ENCODE measurements around the gene FUOM.
A peak's percentile ranks its signal among the peaks of the same experiment; 100 is the strongest.

FUOM gene

DNA sequence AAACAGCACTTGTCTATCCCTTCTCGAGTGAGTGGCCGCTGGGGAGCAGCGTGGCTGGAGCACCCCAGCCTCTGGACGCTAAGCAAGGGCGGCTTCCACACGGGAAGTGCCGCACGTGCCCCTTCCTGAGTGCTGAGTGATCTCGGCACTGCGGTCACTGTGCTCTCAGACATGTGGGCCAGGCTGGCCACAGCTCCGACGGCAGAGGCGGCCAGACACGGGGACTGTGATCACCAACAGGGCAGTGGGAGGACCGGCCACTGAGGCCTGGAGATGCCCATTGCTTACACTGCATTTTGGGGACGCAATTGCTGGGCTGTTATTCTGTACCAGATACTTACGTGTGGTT is 8.3 kb upstream of the FUOM start:
- Histone ChIP-seq H3K9me3 (ENCODE audit: control insufficient read depth, insufficient read depth, low read length) (no peaks in the 10 kb centered on the region), H3K36me3 (ENCODE audit: insufficient read depth, low read length) (peaks cover 21% of the 10 kb centered on the region), H3K4me1 (ENCODE audit: insufficient read depth, low read length) (no peaks in the 10 kb centered on the region), H3K9ac (ENCODE audit: low read depth, low read length) (no peak overlapping the region)

DNA sequence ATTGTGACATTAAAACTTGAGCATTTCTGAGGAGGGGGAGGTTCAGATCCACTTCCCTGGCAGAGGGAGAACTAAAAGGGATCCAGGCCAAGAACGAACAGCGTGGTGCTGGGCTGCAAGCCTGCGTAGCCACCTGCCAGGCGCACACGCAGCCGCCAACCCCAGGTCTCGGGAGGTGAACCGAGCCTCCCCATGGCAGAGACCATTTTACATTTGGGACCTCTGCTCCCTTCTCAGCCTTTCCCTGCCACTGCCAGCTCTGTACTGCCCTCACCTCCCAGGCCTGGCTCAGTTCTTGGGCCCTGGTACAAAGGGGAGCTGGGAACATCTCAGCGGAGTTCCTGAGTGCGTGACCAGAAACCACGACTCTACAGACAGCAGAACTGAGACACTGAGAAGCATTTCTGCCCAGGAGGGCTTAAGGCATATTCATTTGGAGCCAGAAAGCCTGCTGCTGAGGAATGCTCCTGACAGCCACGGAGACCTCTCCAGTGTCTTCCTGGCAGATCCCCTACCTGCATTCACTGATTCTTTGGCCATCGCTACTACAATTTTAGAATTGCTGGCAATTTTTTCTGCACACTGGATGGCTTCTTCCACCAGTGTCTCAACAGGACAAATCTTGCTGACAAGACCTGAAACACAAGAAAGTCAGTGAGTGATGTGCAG is 7.8 kb upstream of the FUOM start:
- Histone ChIP-seq H3K9me3 (ENCODE audit: control insufficient read depth, insufficient read depth, low read length) (no peaks in the 10 kb centered on the region), H3K4me1 (ENCODE audit: insufficient read depth, low read length) (no peaks in the 10 kb centered on the region), H3K9ac (ENCODE audit: low read depth, low read length) (no peak overlapping the region), H3K36me3 (ENCODE audit: insufficient read depth, low read length) (peaks cover 21% of the 10 kb centered on the region)

DNA sequence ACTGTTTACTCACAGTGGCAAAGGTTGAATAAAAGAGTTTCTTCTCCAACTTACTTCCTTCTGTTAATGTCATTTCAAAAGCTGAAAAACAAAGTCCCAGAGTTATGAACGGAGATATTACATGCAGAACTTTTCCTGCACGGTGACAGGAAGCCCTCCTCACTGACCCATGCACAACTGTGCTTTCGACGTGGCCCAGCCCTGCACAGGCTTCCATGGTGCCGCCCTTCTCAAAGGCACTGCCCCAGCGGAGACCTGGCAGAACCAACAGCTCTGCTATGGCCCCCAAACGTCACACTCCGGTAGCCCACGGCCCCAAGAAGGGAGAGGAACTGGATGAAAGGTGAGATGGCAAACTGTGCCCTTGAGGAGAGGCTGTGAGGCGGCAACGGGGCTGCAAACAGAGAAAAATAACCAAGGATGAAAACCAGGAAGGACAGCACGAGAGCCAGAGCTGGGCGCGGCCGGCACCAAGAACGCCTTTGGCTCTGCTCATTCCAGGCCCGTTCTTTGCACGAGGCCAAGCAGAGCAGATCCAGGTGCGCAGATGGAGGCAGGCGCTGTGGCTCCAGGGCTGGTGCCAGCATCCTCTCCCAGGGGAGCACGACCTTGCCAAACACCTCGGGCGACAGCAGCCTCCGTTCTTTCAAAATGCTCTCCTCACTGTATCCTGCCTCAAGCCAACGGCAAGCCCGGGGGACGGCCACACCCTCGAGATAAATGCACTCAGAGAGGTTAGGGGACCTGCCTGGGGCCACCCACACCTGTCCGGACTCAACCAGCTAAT is 7.0 kb upstream of the FUOM start:
- Histone ChIP-seq H3K4me1 (ENCODE audit: insufficient read depth, low read length) (no peaks in the 10 kb centered on the region), H3K36me3 (ENCODE audit: insufficient read depth, low read length) (peaks cover 20% of the 10 kb centered on the region), H3K9ac (ENCODE audit: low read depth, low read length) (no peak overlapping the region), H3K9me3 (ENCODE audit: control insufficient read depth, insufficient read depth, low read length) (no peaks in the 10 kb centered on the region)

DNA sequence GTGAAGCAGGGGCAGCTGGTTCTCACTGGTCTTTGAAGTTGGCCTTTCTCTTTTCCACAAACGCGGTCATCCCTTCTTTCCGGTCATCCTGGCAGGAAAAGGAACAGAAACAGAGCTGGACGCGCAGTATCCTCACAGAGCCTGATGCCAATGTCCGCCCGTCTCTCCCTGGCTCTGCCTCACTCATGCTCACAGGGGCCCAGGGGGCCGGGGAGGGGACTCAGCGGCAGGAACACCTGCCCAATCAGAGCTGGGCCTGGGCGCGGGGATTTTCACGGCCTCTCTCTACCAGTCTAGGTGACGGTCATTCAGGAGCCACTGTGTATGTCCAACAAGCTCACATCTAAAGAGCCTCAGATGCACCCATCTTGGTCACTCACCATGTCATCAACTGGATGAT is 5.0 kb upstream of the FUOM start:
- Histone ChIP-seq H3K4me1 (ENCODE audit: insufficient read depth, low read length) (no peaks in the 10 kb centered on the region), H3K36me3 (ENCODE audit: insufficient read depth, low read length) (peaks cover 9% of the 10 kb centered on the region; the same call in 1 of the 2 replicates), H3K9ac (ENCODE audit: low read depth, low read length) (no peak overlapping the region), H3K9me3 (ENCODE audit: control insufficient read depth, insufficient read depth, low read length) (no peaks in the 10 kb centered on the region)

DNA sequence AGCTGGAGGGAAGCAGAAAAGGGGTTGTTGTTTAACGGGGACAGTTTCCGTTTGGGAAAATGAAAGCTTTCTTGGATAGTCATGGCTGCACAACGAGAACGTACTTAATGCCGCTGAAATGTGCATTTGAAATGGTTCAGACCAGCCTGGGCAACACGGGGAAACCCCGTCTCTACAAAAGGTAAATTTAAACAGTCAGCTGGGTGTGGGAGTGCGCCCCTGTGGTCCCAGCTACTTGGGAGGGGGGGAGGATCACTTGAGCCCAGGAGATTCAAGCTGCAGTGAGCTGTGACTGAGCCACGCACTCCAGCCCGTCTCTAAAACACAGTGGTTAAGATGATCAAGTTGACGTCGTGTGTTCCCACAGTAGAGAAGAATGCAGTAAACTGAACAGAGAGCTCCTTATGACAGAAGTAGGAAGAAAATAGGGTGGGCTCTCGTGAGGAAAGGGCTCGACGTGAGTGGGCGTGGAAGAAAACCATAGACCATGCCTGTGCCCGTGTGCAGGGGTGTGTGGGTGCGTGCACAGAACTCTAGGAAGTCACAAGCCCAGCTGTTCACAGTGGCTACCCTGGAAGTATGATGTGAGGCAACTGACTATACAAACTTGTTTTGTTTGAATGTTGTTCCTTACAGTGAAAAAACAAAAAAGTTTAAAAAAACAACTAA is 4.1 kb upstream of the FUOM start:
- no peak overlapping the region for H3K9ac ChIP-seq (ENCODE audit: low read depth, low read length)
- H3K4me1 ChIP-seq (ENCODE audit: insufficient read depth, low read length) = no peaks in the 10 kb centered on the region
- peaks cover 9% of the 10 kb centered on the region; the same call in 1 of the 2 replicates for H3K36me3 ChIP-seq (ENCODE audit: insufficient read depth, low read length)
- no peaks in the 10 kb centered on the region for H3K9me3 ChIP-seq (ENCODE audit: control insufficient read depth, insufficient read depth, low read length)

DNA sequence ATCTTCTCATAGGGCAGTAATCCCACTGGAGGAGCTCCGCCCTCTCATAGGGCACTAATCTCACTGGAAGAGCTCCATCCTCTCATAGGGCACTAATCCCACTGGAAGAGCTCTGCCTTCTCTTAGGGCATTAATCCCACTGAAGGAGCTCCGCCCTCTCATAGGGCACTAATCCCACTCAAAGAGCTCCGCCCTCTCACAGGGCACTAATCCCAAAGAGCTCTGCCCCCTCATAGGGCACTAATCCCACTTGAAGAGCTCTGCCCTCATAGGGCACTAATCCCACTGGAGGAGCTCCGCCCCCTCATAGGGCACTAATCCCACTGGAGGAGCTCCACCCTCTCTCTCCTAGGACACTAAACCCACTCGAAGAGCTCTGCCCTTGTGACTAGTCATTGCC is 3.4 kb upstream of the FUOM start:
- Histone ChIP-seq H3K4me1 (ENCODE audit: insufficient read depth, low read length) (no peaks in the 10 kb centered on the region), H3K9me3 (ENCODE audit: control insufficient read depth, insufficient read depth, low read length) (no peaks in the 10 kb centered on the region), H3K36me3 (ENCODE audit: insufficient read depth, low read length) (peaks cover 6% of the 10 kb centered on the region; the same call in 1 of the 2 replicates), H3K9ac (ENCODE audit: low read depth, low read length) (no peak overlapping the region)

DNA sequence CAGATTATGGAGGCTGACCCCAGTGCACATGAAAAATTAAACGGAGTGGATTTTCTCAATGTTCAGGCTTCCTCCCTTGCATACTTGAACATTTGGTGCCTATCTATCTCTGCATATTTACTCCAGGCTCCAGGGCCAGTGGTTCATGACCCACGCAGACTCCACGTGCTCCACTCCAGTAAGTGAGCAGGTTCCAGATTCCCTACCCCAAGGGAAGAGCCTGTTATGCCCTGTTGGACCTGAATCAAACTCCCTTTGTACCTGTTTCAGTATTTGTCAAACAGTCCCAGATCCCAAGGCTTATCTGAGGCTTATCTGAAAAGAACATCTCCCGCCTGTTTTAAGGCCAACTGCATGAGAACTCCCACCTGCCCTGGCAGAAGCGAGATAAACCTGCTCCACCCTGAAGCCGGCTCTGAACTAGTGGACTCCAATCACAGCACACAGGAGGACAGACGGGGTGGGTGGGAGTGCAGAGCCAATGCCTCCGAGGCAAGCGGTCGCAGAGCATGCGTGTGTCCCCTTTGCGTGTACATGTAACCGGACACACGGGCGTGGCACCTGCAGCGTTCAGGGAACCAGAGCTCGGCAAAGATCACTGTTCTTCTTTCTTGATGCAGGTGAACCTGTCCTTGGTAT is 2.3 kb upstream of the FUOM start:
- Histone ChIP-seq H3K4me1 (ENCODE audit: insufficient read depth, low read length) (no peaks in the 10 kb centered on the region), H3K9ac (ENCODE audit: low read depth, low read length) (no peak overlapping the region), H3K9me3 (ENCODE audit: control insufficient read depth, insufficient read depth, low read length) (no peaks in the 10 kb centered on the region), H3K36me3 (ENCODE audit: insufficient read depth, low read length) (no peaks in the 10 kb centered on the region; the same call in 1 of the 2 replicates)

DNA sequence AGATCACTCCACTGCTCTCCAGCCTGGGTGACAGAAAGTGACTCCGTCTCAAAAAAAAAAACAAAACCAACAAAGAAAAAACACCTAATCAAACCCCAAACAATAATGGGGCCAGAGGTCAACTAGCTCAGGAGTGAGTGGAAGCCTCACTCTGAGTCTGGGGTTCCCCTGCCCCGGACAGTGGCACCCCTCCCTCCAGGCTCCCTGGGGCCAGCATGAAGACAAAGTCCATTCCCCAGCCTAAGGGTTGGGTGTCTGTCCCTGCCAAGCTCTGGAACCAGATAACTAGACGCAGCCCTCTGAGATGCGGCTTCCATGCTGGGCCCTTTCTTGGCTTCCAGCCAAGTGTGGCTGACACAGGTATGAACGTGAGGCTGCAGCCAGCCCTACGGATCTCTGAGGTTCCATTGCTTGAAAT is 1.7 kb upstream of the FUOM start:
- Histone ChIP-seq H3K9ac (ENCODE audit: low read depth, low read length) (no peak overlapping the region), H3K36me3 (ENCODE audit: insufficient read depth, low read length) (no peaks in the 10 kb centered on the region; the same call in 1 of the 2 replicates), H3K4me1 (ENCODE audit: insufficient read depth, low read length) (no peaks in the 10 kb centered on the region), H3K9me3 (ENCODE audit: control insufficient read depth, insufficient read depth, low read length) (no peaks in the 10 kb centered on the region)

DNA sequence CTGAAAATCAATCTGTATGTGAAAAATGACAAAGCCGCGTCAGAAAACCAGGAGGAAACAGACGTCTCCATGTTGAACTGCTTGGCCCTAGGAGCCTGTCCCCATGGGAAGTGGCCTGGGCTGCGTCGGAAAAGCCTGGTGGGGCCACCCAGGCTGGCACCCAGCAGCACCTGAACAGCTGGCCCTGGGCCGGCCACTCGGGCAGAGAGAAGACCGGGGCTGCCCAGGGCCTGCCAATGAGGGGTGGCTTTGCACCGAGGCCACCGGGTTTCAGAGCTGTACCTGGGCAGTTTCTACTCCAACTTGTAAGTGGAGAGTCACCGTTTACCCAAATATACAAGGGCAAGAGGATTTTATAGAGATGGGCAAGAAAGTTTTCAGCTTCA is 1.1 kb upstream of the FUOM start:
- no peaks in the 10 kb centered on the region for H3K9me3 ChIP-seq (ENCODE audit: control insufficient read depth, insufficient read depth, low read length)
- no peaks in the 10 kb centered on the region for H3K4me1 ChIP-seq (ENCODE audit: insufficient read depth, low read length)
- no peak overlapping the region for H3K9ac ChIP-seq (ENCODE audit: low read depth, low read length)
- H3K36me3 ChIP-seq (ENCODE audit: insufficient read depth, low read length) = no peaks in the 10 kb centered on the region; the same call in 1 of the 2 replicates

DNA sequence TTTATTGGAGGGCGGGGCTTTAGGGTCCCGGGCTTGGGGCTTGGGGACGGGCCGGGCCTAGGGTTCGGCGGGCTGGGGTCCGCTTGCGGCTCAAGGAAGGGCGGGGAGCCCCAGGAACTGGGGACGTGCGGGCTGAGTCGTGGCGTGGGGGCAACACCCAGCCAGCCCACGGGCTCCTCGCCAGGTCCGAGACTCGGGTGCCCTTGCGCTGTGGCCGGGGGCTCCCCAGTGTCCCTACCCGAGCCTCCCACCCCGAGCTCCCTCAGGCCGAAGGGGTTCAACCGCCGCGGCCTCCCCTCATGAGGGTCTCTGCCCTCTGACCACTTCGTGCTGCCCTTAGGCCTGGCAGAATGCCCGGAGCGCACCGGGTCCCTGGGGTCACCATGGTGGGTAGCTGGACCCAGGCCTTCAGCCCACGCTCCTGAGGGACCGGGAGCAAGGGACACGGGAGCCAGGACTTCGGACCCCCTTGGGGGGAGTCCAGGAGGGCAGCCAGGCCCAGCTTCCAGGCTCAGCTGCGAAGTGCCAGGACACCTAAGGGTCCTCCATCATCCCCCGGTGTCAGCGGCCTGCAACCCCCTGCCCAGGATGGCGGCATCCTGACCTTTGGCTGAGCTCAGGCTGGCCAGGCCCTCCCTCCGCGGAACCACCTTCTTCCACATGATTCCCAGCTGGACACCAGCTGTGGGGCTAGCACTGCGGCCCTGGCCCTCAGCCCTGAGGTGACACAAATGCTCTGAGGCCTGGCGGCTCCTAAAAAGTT is 524 bp upstream of the FUOM start:
- Histone ChIP-seq H3K9ac (ENCODE audit: low read depth, low read length) (no peak overlapping the region; the same call in 1 of the 2 replicates), H3K9me3 (ENCODE audit: control insufficient read depth, insufficient read depth, low read length) (no peaks in the 10 kb centered on the region), H3K36me3 (ENCODE audit: insufficient read depth, low read length) (no peaks in the 10 kb centered on the region; the same call in 1 of the 2 replicates), H3K4me1 (ENCODE audit: insufficient read depth, low read length) (no peaks in the 10 kb centered on the region)

DNA sequence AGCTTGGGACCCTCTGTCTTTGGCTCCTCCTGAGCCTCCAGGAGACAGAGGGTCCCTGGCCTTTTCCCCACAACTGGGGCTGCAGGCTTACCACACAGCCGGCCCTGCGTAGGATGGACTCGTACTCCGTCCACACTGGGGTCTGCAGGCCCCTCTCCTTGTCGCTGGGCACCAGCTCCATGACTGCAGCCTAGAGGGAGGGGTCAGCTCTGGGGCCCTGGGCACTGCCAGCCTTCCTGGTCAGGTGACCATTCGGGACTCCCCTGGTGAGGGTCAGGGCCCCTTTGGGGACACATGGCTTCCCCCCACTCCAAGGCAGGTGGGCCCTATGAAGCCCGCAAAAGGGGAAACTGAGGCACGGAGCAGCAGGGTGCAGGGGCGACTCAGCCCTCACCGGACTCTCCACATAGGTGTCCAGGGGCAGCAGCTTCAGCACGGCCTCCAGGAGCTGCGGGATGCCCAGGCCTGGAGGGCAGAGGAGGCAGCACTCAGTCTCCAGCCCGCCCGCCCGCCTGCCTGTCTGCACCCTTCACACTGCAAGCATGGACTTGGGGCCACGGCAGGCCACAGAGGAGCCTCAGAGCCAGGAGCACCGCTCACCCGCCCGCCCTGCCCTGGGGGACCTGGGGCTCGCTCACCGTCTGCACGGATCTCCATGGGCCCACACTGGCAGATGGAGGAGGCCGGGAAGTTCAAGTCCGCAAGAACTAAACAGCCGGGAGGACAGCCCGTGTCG is 1.1 kb downstream of the FUOM start:
- Histone ChIP-seq H3K9ac (ENCODE audit: low read depth, low read length) (peak overlapping the region; percentile 91), H3K9me3 (ENCODE audit: control insufficient read depth, insufficient read depth, low read length) (no peaks in the 10 kb centered on the region), H3K36me3 (ENCODE audit: insufficient read depth, low read length) (no peaks in the 10 kb centered on the region), H3K4me1 (ENCODE audit: insufficient read depth, low read length) (no peaks in the 10 kb centered on the region; the same call in 1 of the 2 replicates)

DNA sequence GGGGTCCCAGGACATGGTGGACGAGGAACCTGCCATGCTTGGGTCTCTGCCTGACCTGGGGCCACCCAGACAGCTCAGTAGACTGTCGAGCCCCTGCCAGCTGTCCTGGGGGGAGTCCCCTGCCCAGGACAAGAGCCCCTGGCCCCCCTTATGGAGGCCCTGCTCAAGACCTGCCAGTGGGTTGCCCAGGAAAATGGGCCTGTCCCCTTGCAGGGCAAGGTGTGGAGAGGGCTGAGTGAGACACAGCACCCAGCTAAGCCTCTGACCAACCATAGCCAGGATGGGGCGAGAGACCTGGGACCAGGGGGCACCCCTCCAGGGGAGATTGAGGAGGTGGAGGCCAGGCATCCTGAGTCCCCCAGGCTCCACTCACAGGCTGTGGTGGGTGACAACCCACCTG is 1.8 kb downstream of the FUOM start:
- H3K36me3 ChIP-seq (ENCODE audit: insufficient read depth, low read length) = no peaks in the 10 kb centered on the region
- H3K4me1 ChIP-seq (ENCODE audit: insufficient read depth, low read length) = no peaks in the 10 kb centered on the region; the same call in 1 of the 2 replicates
- no peak overlapping the region for H3K9ac ChIP-seq (ENCODE audit: low read depth, low read length)
- no peaks in the 10 kb centered on the region for H3K9me3 ChIP-seq (ENCODE audit: control insufficient read depth, insufficient read depth, low read length)

DNA sequence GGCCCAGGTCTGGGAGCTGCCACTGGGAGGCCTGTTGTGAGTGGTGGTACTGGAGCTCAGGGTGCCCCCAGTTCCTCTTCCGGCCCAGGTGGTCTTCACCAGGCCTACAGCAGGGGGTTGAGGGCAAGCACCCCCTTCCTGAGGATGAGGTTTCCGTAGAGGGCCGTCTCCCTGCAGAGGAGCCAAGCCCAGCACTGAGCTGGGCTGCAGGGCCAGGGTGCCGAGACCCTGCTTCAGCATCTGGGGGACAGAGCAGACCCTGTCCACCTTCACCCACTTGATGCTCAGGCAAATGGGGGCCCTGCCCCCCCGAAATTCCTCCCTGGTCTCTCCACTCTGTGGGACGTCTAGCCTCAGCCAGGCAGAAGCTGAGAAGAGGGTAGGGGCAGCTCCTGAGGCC is 2.6 kb downstream of the FUOM start:
- Histone ChIP-seq H3K36me3 (ENCODE audit: insufficient read depth, low read length) (no peaks in the 10 kb centered on the region), H3K9ac (ENCODE audit: low read depth, low read length) (no peak overlapping the region), H3K9me3 (ENCODE audit: control insufficient read depth, insufficient read depth, low read length) (no peaks in the 10 kb centered on the region), H3K4me1 (ENCODE audit: insufficient read depth, low read length) (no peaks in the 10 kb centered on the region; the same call in 1 of the 2 replicates)

Measured in ES-I3 (cell line).